Naive thymus-derived CD4-positive, alpha-beta T cell (primary cell): ENCODE measurements around the gene HMCN1. TPM values are rescaled to one million over a fixed set of nuclear protein-coding genes. Genes with fewer than 3 reads are reported as not detected.

Experiments
- ATAC-seq: fragments of 150-1000 bp; cut with Tn5 transposase; 2 replicates; pipeline ENCODE4 v1.10.0; 2021; ENCODE audit warnings: mild to moderate bottlenecking, moderate library complexity
- CTCF ChIA-PET: fragments of 350-600 bp; sonication (Branson Sonifier 250); formaldehyde crosslinking; loops from one replicate; lab custom pipeline; 2021; ENCODE audit warnings: antibody characterized with exemption; lab: Charles Lee
- POLR2A ChIA-PET: fragments of 350-600 bp; sonication (Branson Sonifier 250); formaldehyde crosslinking; loops from one replicate; lab custom pipeline; 2021; ENCODE audit warnings: antibody characterized with exemption, inconsistent platforms; lab: Charles Lee
- DNase-seq, 9 donors: peaks; one replicate each; pipeline versions ENCODE4 v3.0.0 to v3.0.0-alpha.2; 2020 to 2022; ENCODE audit warnings: mixed read lengths in 1 of 9
- H3K27ac ChIP-seq: one replicate; pipeline ENCODE4 v1.7.0; 2013; ENCODE audit warnings: mild to moderate bottlenecking, low read depth, low read length, moderate library complexity
- H3K27me3 ChIP-seq, 2 donors: one replicate each; pipeline ENCODE4 v1.7.0; 2013; ENCODE audit warnings: low read length in 2 of 2, mild to moderate bottlenecking in 2 of 2, moderate library complexity in 2 of 2; ENCODE audit not compliant: control insufficient read depth in 2 of 2, insufficient read depth in 2 of 2
- H3K36me3 ChIP-seq, 3 experiments: 1 replicate in 2 of 3; 2 replicates in 1 of 3; pipeline ENCODE4 v1.7.0; 2013; ENCODE audit warnings: low read length in 3 of 3, mild to moderate bottlenecking in 3 of 3, moderate library complexity in 1 of 3; ENCODE audit not compliant: insufficient read depth in 3 of 3, control insufficient read depth in 2 of 3
- H3K4me1 ChIP-seq, 2 donors: one replicate each; pipeline ENCODE4 v1.7.0; 2013; ENCODE audit warnings: low read length in 2 of 2, mild to moderate bottlenecking in 2 of 2, moderate library complexity in 1 of 2; ENCODE audit not compliant: control insufficient read depth in 2 of 2, insufficient read depth in 2 of 2
- H3K4me3 ChIP-seq: 2 replicates; pipeline ENCODE4 v1.7.0; 2013; ENCODE audit warnings: mild to moderate bottlenecking, low read length
- H3K9me3 ChIP-seq, 3 experiments: 1 replicate in 2 of 3; 2 replicates in 1 of 3; pipeline ENCODE4 v1.7.0; 2013; ENCODE audit warnings: low read length in 3 of 3; ENCODE audit not compliant: control insufficient read depth in 2 of 3
- H3K27ac Mint-ChIP-seq, 9 donors: one replicate each; pipeline ENCODE4 v1.8.0; 2020 to 2022; ENCODE audit warnings: mixed read lengths in 9 of 9, mild to moderate bottlenecking in 8 of 9, moderate library complexity in 5 of 9, inconsistent platforms in 2 of 9
- H3K27me3 Mint-ChIP-seq, 5 donors: one replicate each; pipeline ENCODE4 v1.8.0; 2021 to 2022; ENCODE audit warnings: mixed read lengths in 5 of 5, mild to moderate bottlenecking in 1 of 5
- H3K36me3 Mint-ChIP-seq, 5 donors: one replicate each; pipeline ENCODE4 v1.8.0; 2020 to 2022; ENCODE audit warnings: mixed read lengths in 5 of 5, mild to moderate bottlenecking in 3 of 5, inconsistent platforms in 1 of 5
- H3K4me1 Mint-ChIP-seq, 7 donors: one replicate each; pipeline ENCODE4 v1.8.0; 2020 to 2022; ENCODE audit warnings: mixed read lengths in 7 of 7, mild to moderate bottlenecking in 3 of 7, inconsistent platforms in 1 of 7
- H3K4me3 Mint-ChIP-seq, 10 donors: one replicate each; pipeline ENCODE4 v1.8.0; 2020 to 2022; ENCODE audit warnings: mild to moderate bottlenecking in 10 of 10, mixed read lengths in 10 of 10, moderate library complexity in 6 of 10, inconsistent platforms in 2 of 10
- H3K9me3 Mint-ChIP-seq, 11 donors: one replicate each; pipeline ENCODE4 v1.8.0; 2020 to 2022; ENCODE audit warnings: mixed read lengths in 11 of 11, mild to moderate bottlenecking in 4 of 11, inconsistent platforms in 1 of 11, moderate library complexity in 1 of 11
- intact Hi-C, 2 donors: fragments of 100-400 bp; cut with micrococcal nuclease; formaldehyde crosslinking; loops; one replicate each; pipeline ENCODE4 v1.15.1; 2023
- polyA plus RNA-seq, 2 donors: library from polyadenylated mRNA; unstranded; fragments of 300-500 nt; fragmentation: Illumina TruSeq; gene quantifications; one replicate each; pipeline ENCODE4 v1.2.3, GENCODE V29; 2021
- total RNA-seq, 6 experiments: library from RNA in 5 of 6; stranded (reverse) in 5 of 6; gene quantifications; 1 replicate in 5 of 6; 2 replicates in 1 of 6; pipeline ENCODE4 v1.2.3 and lab custom pipeline; 2021 to 2026

The HMCN1 gene
- total and polyA plus RNA-seq, 7 experiments from 2014 or later, result under 0.01 to 0.19 (median 0.16) TPM; not detected in 3

DNA sequence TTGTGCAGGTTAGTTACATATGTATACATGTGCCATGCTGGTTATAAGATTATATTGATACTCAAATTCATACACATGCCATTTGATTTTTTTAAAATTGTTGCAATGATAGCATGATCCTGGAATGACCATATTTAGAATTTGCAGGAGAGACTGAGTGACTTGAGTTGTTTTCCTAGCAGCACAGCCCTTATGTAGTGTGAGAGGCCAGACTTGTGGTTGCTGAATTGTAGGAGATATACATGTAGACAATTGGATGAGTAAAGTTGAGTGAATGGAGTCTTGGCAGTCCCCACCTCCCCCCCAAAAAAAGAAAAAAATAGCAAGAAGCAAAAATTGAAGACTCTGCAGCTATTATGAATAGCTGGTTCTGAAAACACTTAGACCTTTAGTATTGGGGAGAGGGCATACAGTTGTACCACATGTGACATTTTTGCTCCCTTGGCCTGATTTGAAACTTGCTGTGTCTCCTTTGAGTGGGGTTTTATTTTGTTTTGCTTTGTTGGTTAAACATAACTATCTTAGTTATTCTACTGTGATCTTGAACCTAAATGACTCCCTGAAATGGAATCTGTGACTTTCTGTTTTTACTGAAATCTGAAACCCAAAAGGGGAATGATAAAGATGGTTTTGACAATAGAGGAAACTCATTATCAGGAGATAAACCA lies 280.3 kb downstream of the HMCN1 start:
- H3K4me3 Mint-ChIP-seq, result no peak overlapping the region
- CTCF ChIA-PET, result no interaction called here
- H3K36me3 Mint-ChIP-seq, result no peaks in the 10 kb centered on the region
- Histone ChIP-seq H3K27me3 (no peaks in the 10 kb centered on the region), H3K4me3 (no peak overlapping the region), H3K4me1 (no peaks in the 10 kb centered on the region), H3K36me3 (no peaks in the 10 kb centered on the region), H3K9me3 (no peaks in the 10 kb centered on the region), H3K27ac (no peak overlapping the region)
- peaks cover 0 to 11% (median 0%) of the 10 kb centered on the region in 5 donors for H3K27me3 Mint-ChIP-seq
- H3K27ac Mint-ChIP-seq, result no peak overlapping the region
- no peaks in the 10 kb centered on the region for H3K9me3 Mint-ChIP-seq
- POLR2A ChIA-PET, result no interaction called here
- DNase-seq (no peak), ATAC-seq (no peak)
- peaks cover 0 to 8% (median 2%) of the 10 kb centered on the region in 7 donors for H3K4me1 Mint-ChIP-seq
- intact Hi-C loops, result no loop called here

DNA sequence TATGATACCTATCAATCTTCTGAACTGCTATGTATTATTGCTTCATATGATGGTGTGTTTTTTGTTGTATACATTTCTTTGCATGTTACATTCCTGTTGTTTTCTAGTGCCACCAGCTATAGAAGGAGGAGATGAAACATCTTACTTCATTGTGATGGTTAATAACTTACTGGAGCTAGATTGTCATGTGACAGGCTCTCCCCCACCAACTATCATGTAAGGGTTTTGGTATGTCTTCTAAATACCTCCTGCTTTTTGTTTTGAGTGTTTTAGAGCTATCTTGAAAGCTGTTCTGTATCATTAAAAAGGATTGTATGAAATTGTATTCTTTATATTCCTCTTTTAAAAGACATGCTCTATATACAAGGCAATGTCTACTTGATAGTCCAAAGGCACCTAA lies 282.7 kb downstream of the HMCN1 start:
- DNase-seq (no peak), ATAC-seq (no peak)
- no peak overlapping the region for H3K27ac ChIP-seq
- Mint-ChIP-seq H3K4me3 (no peak overlapping the region), H3K27ac (no peak overlapping the region), H3K36me3 (no peaks in the 10 kb centered on the region), H3K9me3 (no peaks in the 10 kb centered on the region), H3K27me3 (peaks cover 0 to 11% (median 0%) of the 10 kb centered on the region in 5 donors), H3K4me1 (no peaks in the 10 kb centered on the region)
- POLR2A ChIA-PET, result no interaction called here
- intact Hi-C loops, result no loop called here
- no peaks in the 10 kb centered on the region for H3K36me3 ChIP-seq
- H3K4me1 ChIP-seq, result no peaks in the 10 kb centered on the region
- H3K27me3 ChIP-seq, result no peaks in the 10 kb centered on the region
- H3K9me3 ChIP-seq, result no peaks in the 10 kb centered on the region
- CTCF ChIA-PET, result no interaction called here
- no peak overlapping the region for H3K4me3 ChIP-seq

DNA sequence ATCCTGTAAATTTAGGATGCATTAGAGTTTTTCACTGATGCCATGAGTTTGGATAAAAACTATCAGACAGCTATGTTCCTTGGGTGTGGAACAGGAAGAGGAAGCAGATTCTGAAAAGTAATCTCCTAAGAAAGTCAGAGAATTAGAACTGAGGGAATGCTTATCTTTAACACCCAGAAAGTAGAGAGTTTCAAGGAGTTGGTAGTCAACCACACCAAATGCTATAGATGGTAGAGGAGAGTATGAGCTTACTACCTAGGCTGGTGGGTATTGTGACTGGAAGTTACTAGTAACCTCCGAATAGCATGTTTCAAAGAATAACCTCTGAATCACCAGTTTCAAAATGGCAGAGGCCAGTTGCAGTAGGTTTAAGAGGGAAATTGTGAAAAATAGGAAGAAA lies 288.0 kb downstream of the HMCN1 start:
- POLR2A ChIA-PET, result no interaction called here
- H3K9me3 ChIP-seq, result no peaks in the 10 kb centered on the region
- H3K9me3 Mint-ChIP-seq, result no peaks in the 10 kb centered on the region
- no peaks in the 10 kb centered on the region for H3K4me1 Mint-ChIP-seq
- no peaks in the 10 kb centered on the region for H3K4me1 ChIP-seq
- no peaks in the 10 kb centered on the region for H3K36me3 ChIP-seq
- H3K27ac ChIP-seq, result no peak overlapping the region
- H3K4me3 ChIP-seq, result no peak overlapping the region
- no peaks in the 10 kb centered on the region for H3K27me3 ChIP-seq
- CTCF ChIA-PET, result no interaction called here
- intact Hi-C loops, result loop anchor here in 1 of 2 donors (10.0 kb wide), 1 partner anchor 57 kb away; no protein-coding TSS in a partner anchor
- no peak overlapping the region for H3K4me3 Mint-ChIP-seq
- DNase-seq (no peak), ATAC-seq (no peak)
- no peak overlapping the region for H3K27ac Mint-ChIP-seq
- H3K27me3 Mint-ChIP-seq, result peaks cover 0 to 5% (median 0%) of the 10 kb centered on the region in 5 donors
- no peaks in the 10 kb centered on the region for H3K36me3 Mint-ChIP-seq

DNA sequence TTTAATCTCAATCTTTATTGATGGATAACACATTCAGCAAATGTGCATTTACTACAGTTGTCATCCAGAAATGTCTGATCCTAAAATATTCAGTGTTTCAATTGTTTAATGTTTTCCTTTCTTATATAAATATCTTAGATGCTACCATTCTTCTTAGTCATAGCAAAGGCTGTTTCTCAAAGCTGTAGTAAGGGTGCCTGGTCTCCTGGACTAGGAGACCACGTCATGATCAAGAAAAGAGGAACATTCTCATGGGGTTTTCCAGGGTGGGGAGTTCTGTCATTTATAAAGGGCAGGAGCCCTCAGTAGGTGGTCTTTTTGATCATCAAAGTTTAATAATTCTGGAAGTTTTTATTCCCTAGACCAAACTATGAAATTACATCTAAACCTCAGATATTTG lies 292.8 kb downstream of the HMCN1 start:
- Mint-ChIP-seq H3K4me1 (no peaks in the 10 kb centered on the region), H3K9me3 (peaks cover 0 to 24% (median 4%) of the 10 kb centered on the region in 11 donors), H3K27ac (no peak overlapping the region), H3K27me3 (peaks cover 0 to 4% (median 0%) of the 10 kb centered on the region in 5 donors), H3K36me3 (peaks cover 0 to 6% (median 0%) of the 10 kb centered on the region in 5 donors), H3K4me3 (no peak overlapping the region)
- POLR2A ChIA-PET, result no interaction called here
- H3K4me1 ChIP-seq, result no peaks in the 10 kb centered on the region
- no peaks in the 10 kb centered on the region for H3K27me3 ChIP-seq
- DNase-seq (no peak), ATAC-seq (no peak)
- H3K9me3 ChIP-seq, result no peaks in the 10 kb centered on the region
- no peaks in the 10 kb centered on the region for H3K36me3 ChIP-seq
- H3K4me3 ChIP-seq, result no peak overlapping the region
- CTCF ChIA-PET, result no interaction called here
- intact Hi-C loops, result loop anchor here in 1 of 2 donors (10.0 kb wide), 1 partner anchor 62 kb away; no protein-coding TSS in a partner anchor
- H3K27ac ChIP-seq, result no peak overlapping the region

DNA sequence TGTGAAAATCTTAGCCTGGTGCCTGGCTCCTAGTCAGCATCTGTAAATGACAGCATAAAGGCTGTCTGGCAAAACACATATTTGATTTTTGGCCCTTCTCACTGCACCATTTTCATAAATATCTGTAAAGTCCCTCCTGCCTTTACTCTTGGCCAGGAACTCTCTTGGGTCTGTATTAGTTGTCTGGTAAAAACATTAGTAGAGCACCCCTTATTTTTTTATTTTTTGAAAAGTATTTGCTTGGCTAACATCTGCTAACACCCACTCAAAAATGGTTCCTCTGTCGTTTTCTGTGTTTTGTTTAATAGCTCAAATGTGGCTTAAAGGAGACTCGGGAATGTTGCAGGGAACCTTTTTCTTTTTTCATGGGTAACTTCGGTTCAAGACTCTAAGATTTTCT lies 293.4 kb downstream of the HMCN1 start:
- ChIA-PET POLR2A (no interaction called here), CTCF (no interaction called here)
- no peaks in the 10 kb centered on the region for H3K4me1 Mint-ChIP-seq
- no peaks in the 10 kb centered on the region for H3K36me3 ChIP-seq
- peaks cover 0 to 4% (median 0%) of the 10 kb centered on the region in 5 donors for H3K27me3 Mint-ChIP-seq
- H3K9me3 Mint-ChIP-seq, result peaks cover 0 to 29% (median 4%) of the 10 kb centered on the region in 11 donors
- no peak overlapping the region for H3K27ac ChIP-seq
- H3K27me3 ChIP-seq, result no peaks in the 10 kb centered on the region
- no peak overlapping the region for H3K4me3 Mint-ChIP-seq
- H3K9me3 ChIP-seq, result no peaks in the 10 kb centered on the region
- intact Hi-C loops, result loop anchor here in 1 of 2 donors (10.0 kb wide), 1 partner anchor 63 kb away; no protein-coding TSS in a partner anchor
- H3K4me3 ChIP-seq, result no peak overlapping the region
- DNase-seq (no peak), ATAC-seq (no peak)
- H3K27ac Mint-ChIP-seq, result no peak overlapping the region
- no peaks in the 10 kb centered on the region for H3K4me1 ChIP-seq
- H3K36me3 Mint-ChIP-seq, result peaks cover 0 to 6% (median 0%) of the 10 kb centered on the region in 5 donors

DNA sequence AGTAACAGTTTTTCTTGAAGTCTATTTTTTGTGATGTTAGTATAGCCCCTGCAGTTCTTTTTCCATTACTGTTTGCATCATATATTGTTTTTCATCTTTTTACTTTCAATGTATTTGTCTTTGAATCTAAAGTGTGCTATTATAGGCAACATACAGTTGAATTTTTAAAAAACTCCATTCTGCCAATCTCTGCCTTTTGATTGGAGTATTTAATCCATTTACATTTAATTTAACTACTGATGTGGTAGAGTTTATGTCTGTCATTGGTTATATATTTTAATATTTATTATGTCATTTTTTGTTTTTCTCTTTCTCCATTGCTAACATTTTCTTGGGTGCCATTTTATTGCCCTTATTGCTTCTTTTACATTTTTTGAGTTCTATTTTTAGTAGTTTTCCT lies 296.3 kb downstream of the HMCN1 start:
- CTCF ChIA-PET, result interaction anchor here (0.7 kb wide), 1 partner anchor 199 kb away, joined by 4 read pairs; no protein-coding TSS in a partner anchor

More for the DNA sequence above, 296.3 kb downstream of the HMCN1 start:
- H3K36me3 Mint-ChIP-seq, result peaks cover 0 to 6% (median 0%) of the 10 kb centered on the region in 5 donors
- H3K4me1 ChIP-seq, result no peaks in the 10 kb centered on the region
- no peak overlapping the region for H3K27ac ChIP-seq
- no peaks in the 10 kb centered on the region for H3K36me3 ChIP-seq
- H3K9me3 ChIP-seq, result no peaks in the 10 kb centered on the region
- H3K27me3 ChIP-seq, result no peaks in the 10 kb centered on the region
- H3K4me3 ChIP-seq, result no peak overlapping the region
- intact Hi-C loops, result no loop called here
- no peak overlapping the region for H3K27ac Mint-ChIP-seq
- H3K4me3 Mint-ChIP-seq, result no peak overlapping the region
- H3K4me1 Mint-ChIP-seq, result no peaks in the 10 kb centered on the region
- DNase-seq, result no peak
- peaks cover 0 to 32% (median 6%) of the 10 kb centered on the region in 11 donors for H3K9me3 Mint-ChIP-seq
- POLR2A ChIA-PET, result no interaction called here
- H3K27me3 Mint-ChIP-seq, result peaks cover 0 to 9% (median 0%) of the 10 kb centered on the region in 5 donors
- no peak for ATAC-seq
